Loucy (cell line): ENCODE data around the gene RNF183.

ENCODE experiments used
- CTCF ChIP-seq: fragments of 200-600 bp; sonication (generic); conservative IDR thresholded peaks from 2 replicates; pipeline ENCODE4 v1.5.1; 2014; ENCODE audit warnings: mild to moderate bottlenecking, antibody characterized with exemption, low read length
- EZH2phosphoT487 ChIP-seq: fragments of 200-600 bp; IDR thresholded peaks from 2 replicates; pipeline ENCODE4 v1.6.1; 2018; ENCODE audit warnings: antibody characterized with exemption, mild to moderate bottlenecking, moderate library complexity, borderline replicate concordance

GRCh38 chr9:113269355-113269754 is 33.8 kb downstream of the RNF183 start:
- TF ChIP-seq CTCF (no peak), EZH2phosphoT487 (no peak)
